WI38 (cell line): ENCODE results near the gene MFNG.

Experiments
- H3K4me3 ChIP-seq: 2 replicates; pipeline ENCODE4 v1.5.1; 2011; ENCODE audit warnings: low read depth, mild to moderate bottlenecking, control low read depth, low read length
- TF ChIP-seq, protein P1 (sequence below): IDR thresholded peaks from 2 replicates; pipeline ENCODE4 v1.5.1; 2012; ENCODE audit warnings: low read depth, mild to moderate bottlenecking, control low read depth, low read length

Gene MFNG

DNA sequence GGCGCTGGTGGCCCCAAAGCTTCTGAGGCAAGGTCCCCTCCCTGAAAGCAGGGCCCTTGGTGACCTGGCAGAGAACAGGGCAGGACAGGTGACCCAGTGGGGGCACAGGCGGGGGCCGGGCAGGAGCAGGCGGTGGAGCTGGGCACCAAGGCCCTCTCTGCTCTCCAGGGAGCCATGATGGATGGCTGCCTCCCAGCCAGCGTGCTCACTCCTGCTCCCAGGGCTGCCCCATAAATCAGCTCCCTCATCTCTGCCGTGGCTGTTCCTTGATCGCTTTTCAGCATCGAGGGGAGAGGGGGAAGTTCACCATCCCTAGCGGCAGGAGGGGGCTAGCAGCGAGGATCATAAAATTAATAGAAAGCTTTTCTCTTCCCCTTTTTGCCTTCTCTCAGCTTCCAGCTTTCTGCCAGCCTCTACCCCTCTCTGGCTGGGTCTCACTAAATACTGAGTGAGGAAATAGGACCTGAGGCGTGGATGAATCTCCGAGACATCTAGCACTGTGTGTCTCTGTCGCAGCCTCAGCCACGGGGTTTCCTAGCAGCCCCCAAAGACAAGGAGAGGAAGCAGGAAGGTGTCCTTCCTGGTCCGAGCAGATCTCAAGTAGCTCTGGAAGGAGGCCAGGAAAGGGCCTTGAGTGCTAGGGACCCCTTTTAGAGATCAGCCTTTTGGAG, 36.7 kb downstream of the MFNG start:
- no peak overlapping the region for H3K4me3 ChIP-seq
- TF ChIP-seq, protein P1, sequence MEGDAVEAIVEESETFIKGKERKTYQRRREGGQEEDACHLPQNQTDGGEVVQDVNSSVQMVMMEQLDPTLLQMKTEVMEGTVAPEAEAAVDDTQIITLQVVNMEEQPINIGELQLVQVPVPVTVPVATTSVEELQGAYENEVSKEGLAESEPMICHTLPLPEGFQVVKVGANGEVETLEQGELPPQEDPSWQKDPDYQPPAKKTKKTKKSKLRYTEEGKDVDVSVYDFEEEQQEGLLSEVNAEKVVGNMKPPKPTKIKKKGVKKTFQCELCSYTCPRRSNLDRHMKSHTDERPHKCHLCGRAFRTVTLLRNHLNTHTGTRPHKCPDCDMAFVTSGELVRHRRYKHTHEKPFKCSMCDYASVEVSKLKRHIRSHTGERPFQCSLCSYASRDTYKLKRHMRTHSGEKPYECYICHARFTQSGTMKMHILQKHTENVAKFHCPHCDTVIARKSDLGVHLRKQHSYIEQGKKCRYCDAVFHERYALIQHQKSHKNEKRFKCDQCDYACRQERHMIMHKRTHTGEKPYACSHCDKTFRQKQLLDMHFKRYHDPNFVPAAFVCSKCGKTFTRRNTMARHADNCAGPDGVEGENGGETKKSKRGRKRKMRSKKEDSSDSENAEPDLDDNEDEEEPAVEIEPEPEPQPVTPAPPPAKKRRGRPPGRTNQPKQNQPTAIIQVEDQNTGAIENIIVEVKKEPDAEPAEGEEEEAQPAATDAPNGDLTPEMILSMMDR, result no peak

- H3K4me3 ChIP-seq, result no peak overlapping the region
- TF ChIP-seq, protein P1, result no peak
Measured at GRCh38 chr22:37448516-37449127, 37.6 kb downstream of the MFNG start.

GRCh38 chr22:37445501-37445900, 40.7 kb downstream of the MFNG start:
- H3K4me3 ChIP-seq, result no peak overlapping the region
- TF ChIP-seq, protein P1, result no peak

GRCh38 chr22:37443977-37444376, 42.2 kb downstream of the MFNG start:
- H3K4me3 ChIP-seq, result no peak overlapping the region
- TF ChIP-seq, protein P1, result no peak

DNA sequence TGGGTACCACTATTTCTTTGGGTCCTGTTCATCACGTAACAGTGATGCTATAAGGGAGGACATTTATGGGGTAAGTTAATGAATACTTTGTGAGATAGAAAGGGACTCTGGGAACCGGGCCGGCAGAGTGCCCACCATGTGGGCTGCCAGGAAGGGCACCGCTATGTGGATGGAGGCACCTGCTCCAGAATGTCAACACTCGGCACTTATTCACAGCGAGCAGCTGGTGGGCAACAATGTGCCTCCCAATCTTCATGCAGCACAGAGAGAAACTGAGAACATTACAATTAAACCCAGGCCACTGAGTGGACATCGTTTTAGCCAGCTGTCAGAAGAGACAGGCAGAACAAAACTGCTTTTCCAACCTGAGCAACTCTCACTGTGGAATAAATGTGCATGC, 43.1 kb downstream of the MFNG start:
- TF ChIP-seq, protein P1, result no peak
- no peak overlapping the region for H3K4me3 ChIP-seq

DNA sequence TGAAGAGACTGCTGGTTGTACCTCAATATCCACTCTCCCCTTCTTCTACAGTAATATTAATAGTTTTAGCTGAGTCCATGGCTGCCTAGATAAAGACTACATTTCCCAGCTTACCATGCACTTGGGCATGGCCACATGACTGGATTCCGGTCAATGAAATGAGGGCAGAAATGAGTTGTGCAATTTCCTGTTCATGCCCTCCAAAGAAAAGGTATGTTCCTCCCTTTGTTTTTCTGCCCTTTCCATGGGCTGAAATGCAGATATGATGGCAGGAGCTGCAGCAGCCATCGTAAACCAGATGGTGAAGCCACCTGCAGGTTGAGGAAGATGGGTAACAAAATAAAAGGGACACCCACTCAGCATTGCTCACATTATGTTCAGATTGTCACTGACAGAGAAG, 43.6 kb downstream of the MFNG start:
- H3K4me3 ChIP-seq, result no peak overlapping the region
- TF ChIP-seq, protein P1, result no peak

DNA sequence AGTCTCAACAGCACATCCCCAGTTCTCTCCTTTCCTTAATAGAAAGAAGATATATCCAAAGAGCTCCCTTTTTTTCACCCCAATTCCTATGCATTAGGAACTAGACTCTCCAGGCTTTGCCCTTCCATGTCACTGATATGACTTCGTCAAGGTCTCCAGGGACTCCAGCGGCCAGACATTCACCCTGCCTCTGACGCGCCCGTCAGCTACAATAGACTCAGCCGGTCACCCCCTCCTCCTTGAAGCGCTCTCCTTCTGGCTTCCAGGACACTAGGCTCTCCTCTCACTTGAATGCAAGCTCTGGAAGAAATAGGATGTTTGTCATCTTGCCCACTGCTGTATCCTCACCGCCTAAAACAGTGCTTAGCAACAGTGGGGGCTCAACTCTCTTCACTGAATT, 44.0 kb downstream of the MFNG start:
- H3K4me3 ChIP-seq, result no peak overlapping the region
- TF ChIP-seq, protein P1, result no peak
